OCI-LY1 (cell line): Measurements from ENCODE around the gene FAM193B.
A peak's percentile ranks its signal among the peaks of the same experiment; 100 is the strongest.

Experiments used
- H2AFZ ChIP-seq: fragments of 200-600 bp; sonication (generic), shearing (Covaris generic); 2 replicates; pipeline ENCODE4 v1.6.0; 2014; ENCODE audit warnings: antibody characterized with exemption, mild to moderate bottlenecking, low read length
- H3F3A ChIP-seq: fragments of 200-600 bp; sonication (generic), shearing (Covaris generic); 2 replicates; pipeline ENCODE4 v1.6.0; 2014; ENCODE audit warnings: mild to moderate bottlenecking, antibody characterized with exemption, low read length, moderate library complexity; ENCODE audit not compliant: insufficient read depth
- H3K27ac ChIP-seq: fragments of 200-600 bp; sonication (generic); 2 replicates; pipeline ENCODE4 v1.5.1; 2014; ENCODE audit warnings: low read length, mixed run types, mild to moderate bottlenecking, low read depth; ENCODE audit not compliant: poor library complexity, severe bottlenecking
- H3K27me3 ChIP-seq: fragments of 200-600 bp; sonication (generic); 2 replicates; pipeline ENCODE4 v1.6.0; 2014; ENCODE audit warnings: antibody characterized with exemption, mild to moderate bottlenecking, low read length, moderate library complexity; ENCODE audit not compliant: insufficient read depth
- H3K36me3 ChIP-seq: fragments of 200-600 bp; sonication (generic); 2 replicates; pipeline ENCODE4 v1.6.1; 2014; ENCODE audit warnings: mild to moderate bottlenecking, antibody characterized with exemption, low read length, moderate library complexity, mixed read lengths; ENCODE audit not compliant: insufficient read depth
- H3K4me1 ChIP-seq: fragments of 200-600 bp; sonication (generic); 2 replicates; pipeline ENCODE4 v1.5.1; 2014; ENCODE audit warnings: mild to moderate bottlenecking, low read length, moderate library complexity; ENCODE audit not compliant: insufficient read depth, severe bottlenecking
- H3K4me2 ChIP-seq: fragments of 200-600 bp; sonication (generic), shearing (Covaris generic); 2 replicates; pipeline ENCODE4 v1.6.1; 2014; ENCODE audit warnings: low read length
- H3K4me3 ChIP-seq: fragments of 200-600 bp; sonication (generic); 2 replicates; pipeline ENCODE4 v1.5.1; 2014; ENCODE audit warnings: low read length, low read depth, mild to moderate bottlenecking, mixed read lengths; ENCODE audit not compliant: poor library complexity, severe bottlenecking
- H3K79me2 ChIP-seq: fragments of 200-600 bp; shearing (Covaris generic); 2 replicates; pipeline ENCODE4 v1.6.1; 2016; ENCODE audit warnings: mixed run types, low read length, mixed read lengths; ENCODE audit not compliant: insufficient read depth
- H3K9ac ChIP-seq: fragments of 200-600 bp; sonication (generic), shearing (Covaris generic); 2 replicates; pipeline ENCODE4 v1.6.1; 2014; ENCODE audit warnings: mild to moderate bottlenecking, low read length, mixed read lengths
- H3K9me2 ChIP-seq: fragments of 200-600 bp; sonication (generic), shearing (Covaris generic); 2 replicates; pipeline ENCODE4 v1.6.1; 2014; ENCODE audit warnings: low read depth, mild to moderate bottlenecking, low read length, mixed read lengths
- H3K9me3 ChIP-seq: fragments of 200-600 bp; shearing (Covaris generic); 2 replicates; pipeline ENCODE4 v1.6.1; 2014; ENCODE audit warnings: low read length, mixed read lengths
- H4K20me1 ChIP-seq: fragments of 200-600 bp; sonication (generic), shearing (Covaris generic); 2 replicates; pipeline ENCODE4 v1.6.0; 2016; ENCODE audit warnings: mild to moderate bottlenecking, low read length; ENCODE audit not compliant: insufficient read depth
- EZH2 ChIP-seq: fragments of 200-600 bp; sonication (generic), shearing (Covaris generic); IDR thresholded peaks from 2 replicates; pipeline ENCODE4 v1.8.0; 2017; ENCODE audit warnings: borderline replicate concordance, mixed run types, mild to moderate bottlenecking, antibody characterized with exemption, low read length, moderate library complexity, mixed read lengths
- TF ChIP-seq, protein P1 (sequence below): fragments of 200-600 bp; sonication (generic), shearing (Covaris generic); IDR thresholded peaks from 2 replicates; pipeline ENCODE4 v1.5.1; 2017; ENCODE audit warnings: mild to moderate bottlenecking, antibody characterized with exemption, low read length, moderate library complexity, mixed read lengths

FAM193B gene

DNA sequence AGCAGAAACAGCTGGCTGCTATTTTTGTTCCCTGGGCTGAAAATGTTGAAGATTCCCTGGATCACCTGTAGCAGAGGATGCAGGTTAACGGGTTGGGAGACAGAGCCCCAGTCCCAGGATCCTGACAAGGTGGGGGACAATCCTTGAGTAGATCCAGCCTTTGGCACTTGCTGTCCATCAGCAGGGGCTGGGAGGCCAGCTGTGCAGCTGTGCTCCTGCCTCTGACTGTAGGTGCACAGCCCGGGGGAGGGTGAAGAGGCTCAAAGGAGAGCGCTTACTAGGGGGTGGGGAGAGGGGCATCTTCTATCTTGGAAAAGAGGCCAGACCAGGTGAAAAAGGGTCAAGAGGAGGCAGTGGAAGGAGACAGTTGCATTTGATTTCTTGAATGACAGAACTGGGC is 34.1 kb downstream of the FAM193B start:
- no peaks in the 10 kb centered on the region for H4K20me1 ChIP-seq
- no peak overlapping the region for H3K27ac ChIP-seq
- H3K27me3 ChIP-seq: no peaks in the 10 kb centered on the region
- H3K9me3 ChIP-seq: no peaks in the 10 kb centered on the region
- no peaks in the 10 kb centered on the region for H3K9me2 ChIP-seq
- no peak overlapping the region for H3K4me2 ChIP-seq
- H3F3A ChIP-seq: no peaks in the 10 kb centered on the region
- no peak overlapping the region for H3K4me3 ChIP-seq
- TF ChIP-seq, protein P1, sequence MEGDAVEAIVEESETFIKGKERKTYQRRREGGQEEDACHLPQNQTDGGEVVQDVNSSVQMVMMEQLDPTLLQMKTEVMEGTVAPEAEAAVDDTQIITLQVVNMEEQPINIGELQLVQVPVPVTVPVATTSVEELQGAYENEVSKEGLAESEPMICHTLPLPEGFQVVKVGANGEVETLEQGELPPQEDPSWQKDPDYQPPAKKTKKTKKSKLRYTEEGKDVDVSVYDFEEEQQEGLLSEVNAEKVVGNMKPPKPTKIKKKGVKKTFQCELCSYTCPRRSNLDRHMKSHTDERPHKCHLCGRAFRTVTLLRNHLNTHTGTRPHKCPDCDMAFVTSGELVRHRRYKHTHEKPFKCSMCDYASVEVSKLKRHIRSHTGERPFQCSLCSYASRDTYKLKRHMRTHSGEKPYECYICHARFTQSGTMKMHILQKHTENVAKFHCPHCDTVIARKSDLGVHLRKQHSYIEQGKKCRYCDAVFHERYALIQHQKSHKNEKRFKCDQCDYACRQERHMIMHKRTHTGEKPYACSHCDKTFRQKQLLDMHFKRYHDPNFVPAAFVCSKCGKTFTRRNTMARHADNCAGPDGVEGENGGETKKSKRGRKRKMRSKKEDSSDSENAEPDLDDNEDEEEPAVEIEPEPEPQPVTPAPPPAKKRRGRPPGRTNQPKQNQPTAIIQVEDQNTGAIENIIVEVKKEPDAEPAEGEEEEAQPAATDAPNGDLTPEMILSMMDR: no peak
- TF ChIP-seq EZH2: no peak
- H3K36me3 ChIP-seq: peaks cover 49% of the 10 kb centered on the region
- no peak overlapping the region for H2AFZ ChIP-seq
- peaks cover 23% of the 10 kb centered on the region for H3K4me1 ChIP-seq
- H3K9ac ChIP-seq: no peak overlapping the region
- H3K79me2 ChIP-seq: peaks cover 7% of the 10 kb centered on the region

DNA sequence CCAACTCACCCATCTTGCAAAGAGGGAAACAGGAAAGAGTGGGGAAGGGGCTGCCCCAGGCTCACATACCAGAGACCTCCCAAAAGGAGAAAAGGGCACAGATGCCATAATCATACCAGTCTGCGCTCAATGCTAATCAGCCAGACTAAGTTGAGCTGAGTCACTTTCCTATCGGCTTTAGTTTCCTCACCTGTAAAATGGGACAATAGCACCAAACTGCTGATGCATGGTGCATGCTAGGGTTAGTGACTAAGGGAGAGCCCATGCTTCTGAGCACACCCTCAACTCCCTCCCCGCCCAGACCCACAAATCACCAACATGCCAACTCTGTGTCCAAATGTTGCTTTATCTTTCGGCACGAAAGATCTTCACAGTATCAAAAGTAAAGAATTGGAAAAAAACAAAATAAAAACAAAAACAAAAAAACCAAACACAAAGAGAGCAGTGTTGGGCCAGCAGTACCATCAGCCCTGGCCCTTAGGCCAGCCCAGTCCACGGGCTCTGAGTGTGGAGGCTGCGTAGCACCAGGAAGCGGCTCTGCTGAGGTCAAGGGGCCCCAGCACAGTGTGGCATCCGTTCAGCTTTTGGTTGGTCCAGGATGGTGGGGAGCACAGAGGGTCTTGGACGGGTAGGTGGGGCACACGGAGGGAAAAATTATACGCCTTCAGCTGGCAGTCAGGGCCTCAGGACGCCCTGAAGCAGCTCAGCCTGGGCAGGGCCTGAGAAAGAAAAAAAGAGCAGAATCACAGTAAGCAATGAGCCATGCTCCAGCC is 34.7 kb downstream of the FAM193B start:
- no peak overlapping the region for H3K27ac ChIP-seq
- H3K36me3 ChIP-seq: peaks cover 49% of the 10 kb centered on the region
- peak overlapping the region; percentile 55; the same call in 1 of the 2 replicates for H3K4me2 ChIP-seq

DNA sequence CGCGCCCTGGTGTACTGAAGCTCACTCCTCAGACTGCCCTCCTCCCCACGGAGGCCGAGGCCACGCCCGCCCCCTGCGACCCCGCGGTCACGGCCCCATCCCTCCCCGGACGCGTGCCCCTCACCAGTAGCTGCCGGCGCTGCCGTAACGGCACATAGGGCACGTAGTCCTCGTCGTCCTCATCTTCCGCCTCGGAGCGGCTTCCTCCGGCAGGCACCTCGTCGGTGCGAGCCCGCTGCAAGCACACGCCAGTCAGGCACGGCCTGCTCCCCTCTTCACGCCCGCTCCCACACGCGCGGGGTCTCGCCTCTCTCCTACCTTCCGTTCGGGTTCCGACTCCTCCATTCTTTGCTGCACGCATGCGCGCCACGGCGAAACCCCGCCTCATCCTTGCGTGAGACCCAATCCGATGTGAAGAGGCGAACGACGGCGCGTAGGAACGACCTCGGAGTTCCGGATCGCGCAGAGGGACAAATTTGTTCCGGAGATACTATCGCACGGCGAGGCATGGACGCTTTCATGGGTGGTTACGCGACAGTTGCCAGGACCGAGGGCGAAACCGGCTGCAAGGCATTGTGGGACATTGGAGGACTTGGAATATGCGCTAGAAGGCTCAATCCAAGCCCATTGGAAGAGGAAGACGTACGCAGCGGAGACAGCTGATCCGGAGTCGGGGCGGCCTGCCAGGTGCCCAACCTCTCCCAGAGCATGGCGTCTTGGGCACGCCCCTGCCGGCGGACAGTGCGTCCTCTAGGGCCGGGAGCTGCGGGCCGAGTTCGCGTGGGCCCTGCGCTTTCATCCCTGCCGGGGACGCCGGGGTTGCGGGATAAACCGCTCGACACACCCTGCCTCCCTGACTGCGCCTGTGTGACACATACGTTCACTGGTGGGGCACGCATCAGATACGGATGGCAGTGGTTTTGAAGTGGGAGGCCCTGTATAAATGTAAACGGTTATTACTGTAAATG is 37.5 kb downstream of the FAM193B start, which contains the start of gene DDX41:
Gene DDX41, minus strand, starts transcription at position 361 of the 968 bp plus-strand sequence. Its CDS starts 16 bp downstream, at position 345.
- Histone ChIP-seq H3K36me3 (peaks cover 64% of the 10 kb centered on the region), H3K9me2 (no peaks in the 10 kb centered on the region), H3K79me2 (peaks cover 7% of the 10 kb centered on the region), H3K4me1 (peaks cover 34% of the 10 kb centered on the region), H3F3A (no peaks in the 10 kb centered on the region), H3K9me3 (no peaks in the 10 kb centered on the region), H3K4me3 (peak within 1 kb of the TSS; percentile 83), H3K4me2 (peak within 1 kb of the TSS; percentile 73), H3K27me3 (no peaks in the 10 kb centered on the region), H3K9ac (peak within 1 kb of the TSS; percentile 85), H3K27ac (peak within 1 kb of the TSS; percentile 25), H2AFZ (no peak within 1 kb of the TSS), H4K20me1 (no peaks in the 10 kb centered on the region)
- TF ChIP-seq, protein P1: no peak
- no peak for TF ChIP-seq EZH2

More for the DNA sequence above, 34.7 kb downstream of the FAM193B start:
- TF ChIP-seq, protein P1: no peak
- no peak for TF ChIP-seq EZH2
- H3K4me3 ChIP-seq: peak overlapping the region; percentile 42
- H3K79me2 ChIP-seq: peaks cover 7% of the 10 kb centered on the region
- H3F3A ChIP-seq: no peaks in the 10 kb centered on the region
- peak overlapping the region; percentile 25; the same call in 1 of the 2 replicates for H3K9ac ChIP-seq
- no peaks in the 10 kb centered on the region for H4K20me1 ChIP-seq
- no peak overlapping the region for H2AFZ ChIP-seq
- H3K9me2 ChIP-seq: no peaks in the 10 kb centered on the region
- H3K4me1 ChIP-seq: peaks cover 30% of the 10 kb centered on the region
- H3K9me3 ChIP-seq: no peaks in the 10 kb centered on the region
- H3K27me3 ChIP-seq: no peaks in the 10 kb centered on the region
